K562 (cell line): Measurements from ENCODE around the gene FBXL13. TPM values are rescaled to one million over a fixed set of nuclear protein-coding genes. Genes with fewer than 3 reads are reported as not detected.

ENCODE experiments used
- BCOR ChIP-seq: fragments of 450-650 bp; IDR thresholded peaks from 2 replicates; pipeline ENCODE4 v1.6.1; 2016
- C11orf30 ChIP-seq: fragments of 450-650 bp; IDR thresholded peaks from 2 replicates; pipeline ENCODE4 v1.6.1; 2016; ENCODE audit warnings: low read depth, mild to moderate bottlenecking
- CC2D1A ChIP-seq: fragments of 450-650 bp; IDR thresholded peaks from 2 replicates; pipeline ENCODE4 v1.6.1; 2017; ENCODE audit warnings: mild to moderate bottlenecking
- CEBPG ChIP-seq, 3 experiments: fragments of 200-800 bp in 1 of 3; sonication (Bioruptor generic) in 1 of 3; sonication (generic) in 1 of 3; formaldehyde crosslinking in 1 of 3; IDR thresholded peaks in 2 of 3; conservative IDR thresholded peaks in 1 of 3; 2 replicates each; pipeline versions ENCODE4 v1.6.1 to v1.8.0; 2016 to 2022; ENCODE audit warnings: missing compliant biosample characterization in 2 of 3, missing genetic modification characterization in 2 of 3, mild to moderate bottlenecking in 1 of 3, missing genetic modification reagents in 1 of 3
- E2F6 ChIP-seq, 2 experiments: IDR thresholded peaks; 2 replicates each; pipeline ENCODE4 v1.6.1; 2011; ENCODE audit warnings: borderline replicate concordance in 1 of 2, control low read depth in 1 of 2, low read depth in 1 of 2, low read length in 1 of 2, mild to moderate bottlenecking in 1 of 2, mixed read lengths in 1 of 2, moderate library complexity in 1 of 2; ENCODE audit not compliant: insufficient read depth in 1 of 2, insufficient read length in 1 of 2, poor library complexity in 1 of 2, severe bottlenecking in 1 of 2; ENCODE audit errors: extremely low read depth in 1 of 2
- FOXA3 ChIP-seq, 2 experiments: fragments of 450-650 bp in 1 of 2; sonication (generic) in 1 of 2; formaldehyde crosslinking; IDR thresholded peaks in 1 of 2; conservative IDR thresholded peaks in 1 of 2; 2 replicates each; pipeline versions ENCODE4 v1.4.0 to v1.8.0; 2020 to 2022; ENCODE audit warnings: mild to moderate bottlenecking in 2 of 2, missing genetic modification reagents in 1 of 2
- GATA2 ChIP-seq: sonication (generic); formaldehyde crosslinking; IDR thresholded peaks from 2 replicates; pipeline ENCODE4 v1.4.0; 2020; ENCODE audit warnings: mild to moderate bottlenecking, missing genetic modification reagents
- HDAC8 ChIP-seq: fragments of 450-650 bp; IDR thresholded peaks from 2 replicates; pipeline ENCODE4 v1.6.1; 2016; ENCODE audit warnings: mild to moderate bottlenecking, missing genetic modification characterization, moderate library complexity, missing compliant biosample characterization
- MAZ ChIP-seq, 2 experiments: fragments of 450-650 bp in 1 of 2; sonication (generic) in 1 of 2; formaldehyde crosslinking; IDR thresholded peaks in 1 of 2; conservative IDR thresholded peaks in 1 of 2; 2 replicates each; pipeline versions ENCODE4 v1.4.0 to v1.5.0; 2020; ENCODE audit warnings: mild to moderate bottlenecking in 1 of 2, missing genetic modification reagents in 1 of 2
- MYBL2 ChIP-seq, 2 experiments: fragments of 450-650 bp in 1 of 2; sonication (generic) in 1 of 2; formaldehyde crosslinking in 1 of 2; IDR thresholded peaks; 2 replicates each; pipeline versions ENCODE4 v1.6.1 to v1.8.1; 2017 to 2022; ENCODE audit warnings: borderline replicate concordance in 1 of 2, inconsistent platforms in 1 of 2, low read depth in 1 of 2, mild to moderate bottlenecking in 1 of 2, missing genetic modification reagents in 1 of 2, moderate library complexity in 1 of 2
- NCOR1 ChIP-seq: fragments of 450-650 bp; IDR thresholded peaks from 2 replicates; pipeline ENCODE4 v1.6.1; 2016; ENCODE audit warnings: mild to moderate bottlenecking, moderate library complexity
- NEUROD1 ChIP-seq: fragments of 150-350 bp; IDR thresholded peaks from 2 replicates; pipeline ENCODE4 v1.6.1; 2014; ENCODE audit warnings: borderline replicate concordance, low read length, low read depth; ENCODE audit not compliant: partially characterized antibody
- NFATC3 ChIP-seq: fragments of 450-650 bp; IDR thresholded peaks from 2 replicates; pipeline ENCODE4 v1.6.1; 2017; ENCODE audit warnings: mild to moderate bottlenecking
- NR2C2 ChIP-seq, 2 experiments: fragments of 200-800 bp in 1 of 2; sonication (Bioruptor generic) in 1 of 2; sonication (generic) in 1 of 2; formaldehyde crosslinking in 1 of 2; IDR thresholded peaks; 2 replicates each; pipeline versions ENCODE4 v1.6.1 to v1.8.0; 2016 to 2022; ENCODE audit warnings: mild to moderate bottlenecking in 1 of 2, missing compliant biosample characterization in 1 of 2, missing genetic modification characterization in 1 of 2, missing genetic modification reagents in 1 of 2
- RBFOX2 ChIP-seq: fragments of 200-400 bp; formaldehyde crosslinking; IDR thresholded peaks from 2 replicates; pipeline ENCODE4 v1.6.1; 2017; ENCODE audit warnings: low read depth, mild to moderate bottlenecking, low read length, moderate library complexity
- RBM17 ChIP-seq: fragments of 200-400 bp; formaldehyde crosslinking; IDR thresholded peaks from 2 replicates; pipeline ENCODE4 v1.6.1; 2017; ENCODE audit warnings: low read depth, mild to moderate bottlenecking, low read length, borderline replicate concordance
- SP1 ChIP-seq: sonication (generic); formaldehyde crosslinking; IDR thresholded peaks from 2 replicates; pipeline ENCODE4 v1.8.1; 2022; ENCODE audit warnings: mild to moderate bottlenecking, missing genetic modification reagents
- SREBF2 ChIP-seq: sonication (generic); formaldehyde crosslinking; IDR thresholded peaks from 2 replicates; pipeline ENCODE4 v1.4.0; 2020; ENCODE audit warnings: mild to moderate bottlenecking, missing genetic modification reagents
- TEAD4 ChIP-seq, 2 experiments: sonication (generic) in 1 of 2; formaldehyde crosslinking in 1 of 2; IDR thresholded peaks; 2 replicates each; pipeline versions ENCODE4 v1.6.1 to v1.8.0; 2012 to 2022; ENCODE audit warnings: borderline replicate concordance in 1 of 2, inconsistent platforms in 1 of 2, low read length in 1 of 2, mild to moderate bottlenecking in 1 of 2, missing genetic modification reagents in 1 of 2
- ZBTB7A ChIP-seq: IDR thresholded peaks from 2 replicates; pipeline ENCODE4 v1.6.1; 2011; ENCODE audit warnings: low read depth, mild to moderate bottlenecking, low read length, moderate library complexity, borderline replicate concordance; ENCODE audit not compliant: control insufficient read depth
- ZEB2 ChIP-seq: fragments of 450-650 bp; IDR thresholded peaks from 2 replicates; pipeline ENCODE4 v1.6.1; 2016
- ZNF140 ChIP-seq: fragments of 250-450 bp; sonication (Bioruptor Pico); IDR thresholded peaks from 2 replicates; pipeline ENCODE4 v1.8.0; 2021; ENCODE audit warnings: moderate library complexity, mild to moderate bottlenecking, inconsistent platforms
- ZNF778 ChIP-seq: fragments of 450-650 bp; formaldehyde crosslinking; IDR thresholded peaks from 2 replicates; pipeline ENCODE4 v1.4.0; 2020; ENCODE audit warnings: mild to moderate bottlenecking, moderate library complexity
- polyA plus RNA-seq, 8 experiments: library from polyadenylated mRNA; depleted of rRNA in 4 of 8; stranded (reverse) in 5 of 8; unstranded in 3 of 8; fragments of >200 nt; fragmentation: Nextera tagmentation in 2 of 8; fragmentation: Illumina TruSeq in 1 of 8; extraction: Ambion mirVana in 2 of 8; extraction: Trizol in 1 of 8; gene quantifications; 2 replicates each; pipeline versions ENCODE4 v1.2.1 to v1.2.3, GENCODE V29; 2011 to 2014; ENCODE audit warnings: inconsistent platforms in 1 of 8, missing spikeins in 1 of 8
- total RNA-seq, 7 experiments: library from RNA; depleted of rRNA in 6 of 7; stranded (reverse); fragments of >200 nt in 6 of 7; fragmentation: Illumina TruSeq in 2 of 7; extraction: Trizol in 2 of 7; gene quantifications; 2 replicates each; pipeline versions ENCODE4 v1.2.1 to v1.2.3, GENCODE V29; 2011 to 2021; ENCODE audit warnings: low replicate concordance in 1 of 7
- TF ChIP-seq, protein P1 (sequence below): fragments of 450-650 bp; IDR thresholded peaks from 2 replicates; pipeline ENCODE4 v1.7.0; 2016; ENCODE audit warnings: borderline replicate concordance

Gene FBXL13
- total and polyA plus RNA-seq, 9 of the 15 experiments (the other 6 are each of a cell fraction or from before 2014, with no cell fraction given): 16.3 to 55.0 (median 25.4) TPM

GRCh38 chr7:102975854-102976253 lies 98.7 kb downstream of the FBXL13 start (continued):
- TF ChIP-seq RBFOX2 (peak; percentile 66), CEBPG (CRISPR knock-in tag; IDR thresholded peaks at IDR 0.05) (0 out of 2 replicates have a peak, but pooled peaks have one; percentile 15), CEBPG (tag; conservative IDR thresholded peaks at IDR 0.05 in 1 of 2, IDR thresholded peaks at IDR 0.05 in 1 of 2) (no peak), NR2C2 (CRISPR knock-in tag; IDR thresholded peaks at IDR 0.05) (no peak), NR2C2 (tag; IDR thresholded peaks at IDR 0.05) (no peak), NEUROD1 (no peak), E2F6 (IDR thresholded peaks at IDR 0.05; ENCODE audit: borderline replicate concordance in 1 of 2, extremely low read depth in 1 of 2, insufficient read depth in 1 of 2, insufficient read length in 1 of 2, low read depth in 1 of 2, low read length in 1 of 2, poor library complexity in 1 of 2, severe bottlenecking in 1 of 2) (peak in 1 of 2 experiments; percentile 48), ZNF140 (CRISPR knock-in tag) (no peak), FOXA3 (CRISPR knock-in tag; conservative IDR thresholded peaks at IDR 0.05 in 1 of 2, IDR thresholded peaks at IDR 0.05 in 1 of 2) (no peak), HDAC8 (tag) (no peak), SP1 (CRISPR knock-in tag) (0 out of 2 replicates have a peak, but pooled peaks have one; percentile 8), CC2D1A (no peak), NCOR1 (no peak), ZEB2 (no peak), ZNF778 (CRISPR knock-in tag) (no peak), GATA2 (CRISPR knock-in tag) (no peak), C11orf30 (no peak), RBM17 (no peak), MYBL2 (IDR thresholded peaks at IDR 0.05; ENCODE audit: low read depth) (no peak), MYBL2 (CRISPR knock-in tag; IDR thresholded peaks at IDR 0.05; ENCODE audit: borderline replicate concordance) (no peak), ZBTB7A (peak; percentile 68; the same call in 1 of the 2 replicates), BCOR (no peak), SREBF2 (CRISPR knock-in tag) (no peak), TEAD4 (IDR thresholded peaks at IDR 0.05; ENCODE audit: low read length) (no peak), TEAD4 (CRISPR knock-in tag; IDR thresholded peaks at IDR 0.05; ENCODE audit: borderline replicate concordance) (0 out of 2 replicates have a peak, but pooled peaks have one; percentile 18), NFATC3 (no peak), MAZ (CRISPR knock-in tag; conservative IDR thresholded peaks at IDR 0.05 in 1 of 2, IDR thresholded peaks at IDR 0.05 in 1 of 2) (peak in 1 of 2 experiments; percentile 26; a peak in 1 of 4 replicates)
- TF ChIP-seq, protein P1, sequence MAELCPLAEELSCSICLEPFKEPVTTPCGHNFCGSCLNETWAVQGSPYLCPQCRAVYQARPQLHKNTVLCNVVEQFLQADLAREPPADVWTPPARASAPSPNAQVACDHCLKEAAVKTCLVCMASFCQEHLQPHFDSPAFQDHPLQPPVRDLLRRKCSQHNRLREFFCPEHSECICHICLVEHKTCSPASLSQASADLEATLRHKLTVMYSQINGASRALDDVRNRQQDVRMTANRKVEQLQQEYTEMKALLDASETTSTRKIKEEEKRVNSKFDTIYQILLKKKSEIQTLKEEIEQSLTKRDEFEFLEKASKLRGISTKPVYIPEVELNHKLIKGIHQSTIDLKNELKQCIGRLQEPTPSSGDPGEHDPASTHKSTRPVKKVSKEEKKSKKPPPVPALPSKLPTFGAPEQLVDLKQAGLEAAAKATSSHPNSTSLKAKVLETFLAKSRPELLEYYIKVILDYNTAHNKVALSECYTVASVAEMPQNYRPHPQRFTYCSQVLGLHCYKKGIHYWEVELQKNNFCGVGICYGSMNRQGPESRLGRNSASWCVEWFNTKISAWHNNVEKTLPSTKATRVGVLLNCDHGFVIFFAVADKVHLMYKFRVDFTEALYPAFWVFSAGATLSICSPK: no peak
